ENCODE results near the gene ZNF81. TPM values are rescaled to one million over a fixed set of nuclear protein-coding genes. Genes with fewer than 3 reads are reported as not detected.
A peak's percentile ranks its signal among the peaks of the same experiment; 100 is the strongest.
"Not testable (repeated sequence)": the region's sequence is repeated elsewhere in the genome, so short reads cannot be mapped to it uniquely, and the experiment has no call there.

ZNF81 gene
- 1 to 10 TPM; 6.0 to 8.3 (median 7.3) TPM for polyA plus RNA-seq (ENCODE audit: insufficient read length in 4 of 4)

GRCh38 chrX:47836164-47837072, at the start of gene ZNF81:
Gene ZNF81 (plus strand): TSS chrX:47836902. CDS start chrX:47846268, 9,366 bp downstream.
- DNase-seq (ENCODE audit: low read depth in 4 of 4, low spot score in 3 of 4): peak; percentile 86 to 93 (median 92)

- DNase-seq (ENCODE audit: low read depth in 4 of 4, low spot score in 3 of 4): no peak
Observed at GRCh38 chrX:47796433-47796906, 40.2 kb upstream of the ZNF81 start.

GRCh38 chrX:47797084-47797483, 39.6 kb upstream of the ZNF81 start:
- no peak for DNase-seq (ENCODE audit: low read depth in 4 of 4, low spot score in 3 of 4)

DNA sequence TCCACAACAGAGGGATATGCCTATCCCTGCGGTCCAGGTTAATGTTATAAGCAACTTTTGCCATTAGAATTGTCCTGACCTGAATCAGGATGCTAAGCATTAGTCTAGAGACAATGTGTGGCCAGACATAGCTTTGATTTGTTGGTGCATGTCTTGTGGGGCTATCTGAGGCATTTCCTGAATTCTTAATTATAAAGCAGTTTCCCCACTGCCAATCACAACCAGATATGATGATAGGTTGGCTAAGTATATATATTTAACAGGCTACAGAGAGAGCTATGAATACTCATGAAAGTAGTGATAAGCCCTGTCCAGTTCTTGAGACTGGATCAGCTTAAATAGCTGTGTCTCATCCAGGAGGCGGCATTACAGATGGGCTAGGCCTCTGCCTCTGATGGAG, 37.8 kb upstream of the ZNF81 start:
- DNase-seq (ENCODE audit: low read depth in 4 of 4, low spot score in 3 of 4): no peak

DNA sequence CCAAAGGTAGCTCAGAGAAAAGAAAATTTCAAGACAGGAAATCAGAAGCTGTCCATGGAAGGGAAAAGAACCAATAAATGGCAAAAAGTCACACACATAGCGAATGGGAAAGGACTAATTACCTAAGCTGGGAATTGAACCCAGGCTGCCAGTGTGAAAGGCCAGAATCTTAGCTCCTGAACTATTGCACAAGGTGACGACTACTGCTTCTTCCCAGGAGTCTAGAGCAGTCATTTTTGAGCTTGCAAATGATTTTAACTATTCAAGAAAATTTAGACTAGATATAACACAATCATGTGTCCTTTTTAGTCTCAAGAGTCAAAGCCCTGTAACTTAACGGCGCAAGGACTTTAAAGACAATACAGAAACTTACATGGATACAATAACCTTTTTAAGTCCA, 34.1 kb upstream of the ZNF81 start:
- DNase-seq (ENCODE audit: low read depth in 4 of 4, low spot score in 3 of 4): no peak

GRCh38 chrX:47803103-47803502, 33.6 kb upstream of the ZNF81 start:
- not testable (repeated sequence) for DNase-seq (ENCODE audit: low read depth in 4 of 4, low spot score in 3 of 4)

DNA sequence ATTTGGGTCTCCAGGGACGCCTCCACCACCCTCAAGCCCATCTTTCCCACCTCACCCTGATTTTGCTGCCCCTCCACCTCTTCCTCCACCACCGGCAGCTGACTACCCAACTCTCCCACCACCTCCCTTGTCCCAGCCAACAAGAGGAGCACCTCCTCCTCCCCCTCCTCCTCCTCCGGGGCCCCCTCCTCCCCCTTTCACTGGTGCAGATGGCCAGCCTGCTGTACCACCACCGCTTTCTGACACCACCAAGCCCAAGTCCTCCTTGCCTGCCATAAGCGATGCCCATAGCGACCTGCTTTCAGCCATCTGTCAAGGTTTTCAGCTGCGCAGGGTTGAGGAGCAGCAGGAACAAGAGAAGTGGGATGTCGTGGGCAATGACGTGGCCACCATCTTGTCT, 32.4 kb upstream of the ZNF81 start:
- DNase-seq (ENCODE audit: low read depth in 4 of 4, low spot score in 3 of 4): no peak

GRCh38 chrX:47805844-47806243, 30.9 kb upstream of the ZNF81 start:
- not testable (repeated sequence) for DNase-seq (ENCODE audit: low read depth in 4 of 4, low spot score in 3 of 4)

DNA sequence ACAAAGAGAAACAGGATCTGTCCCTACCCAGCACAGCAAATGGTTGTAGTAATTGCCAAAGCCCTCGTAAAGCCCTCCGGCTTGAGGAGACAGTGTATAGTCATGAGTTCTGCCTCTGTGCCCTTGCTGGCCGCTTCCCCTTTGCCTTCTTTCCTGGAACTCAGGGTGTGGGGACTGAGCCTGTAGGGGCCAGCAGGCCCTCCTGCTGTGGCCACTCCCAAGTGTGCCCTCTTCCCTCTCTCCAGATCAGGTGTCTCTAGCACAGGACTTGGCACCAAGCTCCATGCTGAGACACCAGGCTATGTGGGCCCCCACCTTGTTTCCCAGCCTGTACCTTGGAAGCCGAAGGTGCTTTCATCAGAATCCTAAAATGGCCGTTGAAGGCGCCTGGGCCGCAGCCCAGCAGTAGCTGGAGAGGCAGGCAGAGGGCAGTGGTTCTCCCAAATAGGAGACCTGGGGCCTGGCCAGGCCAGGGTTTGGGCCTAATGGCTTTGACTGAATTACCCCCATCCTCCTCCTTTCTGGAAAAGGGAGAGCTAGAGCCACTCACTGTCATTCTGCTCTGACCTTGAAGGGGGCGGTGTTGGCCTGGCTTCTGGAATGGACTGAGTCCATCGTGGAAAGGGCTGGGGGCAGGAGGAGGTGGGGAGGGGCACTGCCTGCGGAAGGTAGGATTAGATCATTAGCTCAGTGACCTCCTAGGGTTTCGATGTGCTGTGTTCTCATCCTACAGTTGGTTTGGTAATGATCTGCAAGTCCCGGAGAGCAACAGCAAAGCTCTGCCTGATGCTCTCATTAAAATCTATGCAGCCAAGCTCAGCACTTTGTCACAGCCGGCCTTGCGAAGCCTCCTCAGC, 30.1 kb upstream of the ZNF81 start:
- DNase-seq (ENCODE audit: low read depth in 4 of 4, low spot score in 3 of 4): not testable (repeated sequence)

GRCh38 chrX:47807272-47807538, 29.5 kb upstream of the ZNF81 start:
- not testable (repeated sequence) for DNase-seq (ENCODE audit: low read depth in 4 of 4, low spot score in 3 of 4)

DNA sequence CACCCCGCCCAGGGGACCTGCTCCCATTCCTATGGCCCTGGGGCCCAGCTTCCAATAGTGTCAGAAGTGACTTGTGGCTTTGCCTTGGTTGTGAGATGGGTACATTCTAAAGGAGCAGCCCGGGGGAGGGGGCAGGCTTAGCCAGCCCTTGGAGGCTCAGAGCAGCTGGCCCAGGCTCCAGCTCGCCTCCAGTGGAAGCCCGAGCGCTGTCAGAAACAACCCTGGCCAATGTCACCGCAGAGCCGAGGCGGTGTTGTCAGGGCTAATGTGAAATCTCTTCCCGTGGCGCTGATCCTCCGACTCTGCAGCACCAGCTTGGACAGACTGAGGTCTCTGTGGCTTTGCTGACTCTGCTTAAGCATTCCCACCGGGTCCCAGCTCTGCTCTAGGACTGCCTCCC, 29.2 kb upstream of the ZNF81 start:
- DNase-seq (ENCODE audit: low read depth in 4 of 4, low spot score in 3 of 4): no peak

- no peak for DNase-seq (ENCODE audit: low read depth in 4 of 4, low spot score in 3 of 4)
Observed at GRCh38 chrX:47808904-47809788, 27.6 kb upstream of the ZNF81 start.

DNA sequence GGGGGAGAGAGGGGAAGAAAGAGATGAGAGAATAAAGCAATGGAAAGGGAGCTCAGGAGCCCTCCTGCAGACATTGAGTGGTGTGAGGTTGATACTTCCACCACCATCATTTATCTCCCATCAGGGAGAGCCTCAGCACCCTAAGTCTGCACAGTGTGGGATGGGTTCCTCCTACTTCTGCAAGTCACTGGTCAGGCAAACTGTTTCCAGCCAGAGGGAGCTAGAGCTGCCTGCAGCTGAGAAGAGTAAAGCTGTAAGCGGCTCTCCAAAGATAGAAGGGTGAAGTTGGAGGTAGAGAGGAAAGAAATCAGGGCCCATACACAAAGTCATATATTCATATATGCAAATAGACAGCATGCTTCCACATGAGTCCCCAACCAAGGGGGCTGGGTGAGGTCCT, 21.9 kb upstream of the ZNF81 start:
- DNase-seq (ENCODE audit: low read depth in 4 of 4, low spot score in 3 of 4): no peak

DNA sequence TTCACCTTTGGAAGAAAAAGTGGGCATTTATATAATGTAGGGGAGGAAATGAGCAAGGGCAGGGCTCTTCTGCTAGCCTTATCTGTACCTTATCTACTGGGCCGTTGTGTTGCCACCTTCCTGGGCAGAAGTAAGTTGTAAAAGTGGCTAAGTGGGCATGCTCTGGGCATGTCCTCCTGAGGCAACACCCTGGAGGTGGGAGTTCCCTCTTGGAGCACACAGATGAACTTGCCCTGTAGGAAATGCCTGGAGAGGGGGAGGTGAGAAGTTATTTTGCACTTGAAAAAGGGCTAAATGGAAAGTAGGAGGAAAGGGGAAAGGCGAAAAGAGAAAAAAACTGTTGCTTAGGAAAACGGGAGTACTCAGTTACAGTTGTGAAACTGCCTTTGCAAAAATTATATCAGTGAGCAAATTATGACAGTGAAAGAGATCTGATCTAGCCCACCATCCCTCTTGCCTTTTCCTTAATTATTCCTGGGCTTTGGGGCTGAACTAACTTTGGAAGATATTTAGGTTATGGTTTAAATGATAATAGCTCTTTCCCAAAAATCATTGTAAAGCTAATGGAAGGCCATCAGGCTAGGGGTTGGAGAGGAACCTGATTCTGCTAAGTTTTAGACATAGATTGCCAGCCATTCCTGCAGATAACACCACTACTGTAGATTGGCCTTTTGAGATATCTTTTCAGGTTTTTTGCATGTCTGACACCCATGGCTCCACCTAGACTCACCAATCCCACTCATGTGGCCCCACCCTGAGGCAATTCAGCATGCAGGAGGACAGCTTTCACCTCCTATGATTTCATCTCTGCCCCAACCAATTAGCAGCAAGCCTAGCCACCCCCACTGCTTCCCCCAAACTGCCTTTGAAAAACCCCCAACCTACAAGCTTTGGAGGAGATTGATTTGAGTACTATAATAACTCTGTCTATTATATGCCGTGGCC, 20.5 kb upstream of the ZNF81 start:
- DNase-seq (ENCODE audit: low read depth in 4 of 4, low spot score in 3 of 4): no peak

DNA sequence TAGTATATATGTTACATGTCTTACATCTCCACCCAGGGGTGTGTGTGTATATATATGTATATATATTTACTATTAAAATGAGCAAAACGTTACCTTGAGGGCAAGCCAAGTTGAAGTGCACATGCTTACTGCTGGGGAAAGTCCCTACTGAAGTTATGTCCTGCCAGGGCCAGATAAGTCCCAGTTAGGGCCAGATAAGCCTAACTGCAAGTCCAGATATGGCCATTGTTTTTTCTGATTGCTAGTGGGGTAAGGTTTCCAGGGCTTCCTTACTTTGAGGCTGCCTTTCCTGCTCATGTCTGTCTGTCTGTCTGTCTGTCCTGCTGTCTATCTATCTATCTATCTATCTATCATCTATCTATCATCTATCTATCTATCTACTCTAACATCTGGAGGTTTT, 19.3 kb upstream of the ZNF81 start:
- no peak for DNase-seq (ENCODE audit: low read depth in 4 of 4, low spot score in 3 of 4)

DNA sequence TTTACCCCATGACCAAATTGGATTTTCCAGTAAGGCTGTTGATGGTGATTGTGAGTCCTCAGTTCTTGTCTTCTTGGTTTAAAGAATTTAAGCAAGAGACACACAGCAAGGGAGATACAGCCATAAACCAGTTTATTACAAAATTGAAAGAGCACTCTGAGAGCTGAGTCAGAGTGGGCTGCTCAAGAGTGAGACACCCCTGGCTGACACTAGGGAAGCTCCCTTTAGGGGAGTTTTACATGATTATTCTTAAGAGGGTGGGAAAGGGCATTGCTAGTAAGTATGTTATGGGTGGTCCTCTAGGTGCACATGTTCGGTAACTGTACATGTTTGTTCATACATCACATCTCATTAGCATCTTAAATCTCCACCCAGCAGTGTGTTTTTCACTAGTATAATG, 18.8 kb upstream of the ZNF81 start:
- DNase-seq (ENCODE audit: low read depth in 4 of 4, low spot score in 3 of 4): no peak

DNA sequence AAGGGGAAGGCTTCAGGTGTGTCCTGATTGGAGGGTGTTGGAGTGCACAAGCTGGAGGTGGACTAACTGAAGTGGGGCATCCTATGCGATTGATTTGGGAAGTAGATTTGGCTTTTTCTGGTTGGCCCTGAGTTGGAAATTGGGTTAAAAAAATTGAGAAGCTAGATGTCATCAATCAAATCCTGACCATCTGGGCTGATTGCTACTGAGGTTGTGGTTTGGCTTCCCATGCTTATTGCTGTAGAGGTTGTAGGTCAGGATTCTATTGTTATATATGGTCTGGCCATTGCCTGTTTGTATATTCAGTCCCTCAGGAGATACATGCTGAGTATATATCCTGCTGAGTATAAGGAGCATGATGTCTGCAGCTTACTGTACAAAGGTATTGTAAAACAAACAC, 7.7 kb upstream of the ZNF81 start:
- DNase-seq (ENCODE audit: low read depth in 4 of 4, low spot score in 3 of 4): no peak

DNA sequence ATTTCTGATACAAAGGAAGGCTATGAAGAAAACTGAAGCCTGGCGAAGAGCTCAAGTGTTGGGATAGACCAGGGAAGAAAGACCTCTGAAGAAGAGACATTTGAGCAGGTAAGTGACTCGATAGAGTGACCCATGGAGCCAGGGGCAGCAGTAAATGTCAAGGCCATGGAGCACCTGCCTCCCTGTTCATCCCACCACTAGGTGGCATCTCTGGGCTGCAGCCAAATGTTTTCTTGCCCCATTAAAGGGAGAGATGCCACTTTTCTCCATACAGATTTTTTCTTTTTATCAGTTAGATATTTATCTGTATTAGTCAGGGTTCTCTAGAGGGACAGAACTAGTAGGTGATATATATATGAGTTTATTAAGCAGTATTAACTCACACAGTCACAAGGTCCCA, 4.9 kb upstream of the ZNF81 start:
- DNase-seq (ENCODE audit: low read depth in 4 of 4, low spot score in 3 of 4): no peak

GRCh38 chrX:47838361-47838760, 1.7 kb downstream of the ZNF81 start:
- no peak for DNase-seq (ENCODE audit: low read depth in 4 of 4, low spot score in 3 of 4)

GRCh38 chrX:47840111-47840510, 3.4 kb downstream of the ZNF81 start:
- DNase-seq (ENCODE audit: low read depth in 4 of 4, low spot score in 3 of 4): no peak

Measured in left renal pelvis (tissue), 4 donors.